ENCODE measurements around the gene TRANK1. TPM values are rescaled to one million over a fixed set of nuclear protein-coding genes. Genes with fewer than 3 reads are reported as not detected.

Gene TRANK1
- total and polyA plus RNA-seq, 5 experiments from 2014 or later, result 16.0 to 92.3 (median 20.3) TPM

DNA sequence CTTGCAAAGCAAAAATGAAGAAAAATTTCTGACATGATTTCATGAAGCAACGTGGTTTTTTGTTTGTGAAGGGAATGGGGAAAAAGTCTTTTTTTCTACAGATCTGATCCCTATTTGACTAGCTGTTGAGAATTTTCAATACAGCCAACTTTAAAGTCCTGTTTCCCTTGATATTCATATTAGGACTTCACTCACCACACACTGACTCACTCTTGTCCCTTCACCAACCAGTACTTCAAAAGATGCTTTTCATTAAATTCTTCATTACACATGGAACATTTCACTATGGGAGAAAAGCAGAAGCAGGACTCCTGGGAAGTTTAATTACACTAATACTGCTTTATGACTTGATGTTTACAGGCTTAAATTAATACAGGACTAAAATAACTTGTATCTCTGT is 16.6 kb downstream of the TRANK1 start:
- POLR2A ChIA-PET, result no interaction called here
- DNase-seq, result no peak
- Mint-ChIP-seq H3K4me3 (no peak overlapping the region), H3K4me1 (peaks cover 6 to 32% (median 10%) of the 10 kb centered on the region in 4 donors), H3K27me3 (no peaks in the 10 kb centered on the region), H3K36me3 (peaks cover 0 to 11% (median 9%) of the 10 kb centered on the region in 3 donors), H3K9me3 (no peaks in the 10 kb centered on the region), H3K27ac (no peak overlapping the region)
- no peak for ATAC-seq

DNA sequence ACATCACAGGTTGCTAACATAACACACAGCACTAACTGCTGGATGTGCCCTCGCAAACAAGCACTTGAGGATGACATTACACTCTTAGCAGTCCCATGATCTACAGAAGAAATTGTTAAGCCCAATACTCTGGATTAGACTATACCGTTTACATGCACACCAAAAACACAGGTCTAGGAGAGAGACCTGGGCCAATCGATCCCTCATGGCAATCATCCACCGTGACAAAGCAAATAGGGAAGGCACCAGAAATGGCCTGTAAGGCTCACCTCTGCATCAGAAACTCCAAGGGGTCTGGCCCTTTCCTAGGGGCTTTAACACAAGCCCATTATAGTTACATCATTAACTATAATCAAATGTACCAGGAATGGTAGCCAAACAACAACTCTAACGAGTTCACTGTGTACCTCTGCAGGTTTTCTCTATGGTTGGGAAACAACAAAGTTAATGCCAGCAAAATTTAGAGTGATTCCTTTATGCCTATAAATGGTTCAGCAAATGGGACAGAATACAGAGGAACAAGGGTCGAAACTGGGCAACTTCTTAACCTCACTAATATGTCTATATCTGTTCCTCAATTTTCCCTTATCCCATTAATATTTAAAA is 18.5 kb downstream of the TRANK1 start:
- no peak for ATAC-seq
- peak overlapping the region in 2 of 10 donors; percentile 42 to 72 for H3K27ac Mint-ChIP-seq
- no peaks in the 10 kb centered on the region for H3K27me3 Mint-ChIP-seq
- no peak for DNase-seq
- H3K9me3 Mint-ChIP-seq, result peaks cover 0 to 3% (median under 1%) of the 10 kb centered on the region in 9 donors
- H3K4me3 Mint-ChIP-seq, result no peak overlapping the region
- peaks cover 10 to 38% (median 15%) of the 10 kb centered on the region in 4 donors for H3K4me1 Mint-ChIP-seq
- POLR2A ChIA-PET, result interaction anchor here (0.7 kb wide), 1 partner anchor 16 kb away, joined by 3 read pairs; no protein-coding TSS in a partner anchor
- peaks cover 0 to 12% (median 11%) of the 10 kb centered on the region in 3 donors for H3K36me3 Mint-ChIP-seq

DNA sequence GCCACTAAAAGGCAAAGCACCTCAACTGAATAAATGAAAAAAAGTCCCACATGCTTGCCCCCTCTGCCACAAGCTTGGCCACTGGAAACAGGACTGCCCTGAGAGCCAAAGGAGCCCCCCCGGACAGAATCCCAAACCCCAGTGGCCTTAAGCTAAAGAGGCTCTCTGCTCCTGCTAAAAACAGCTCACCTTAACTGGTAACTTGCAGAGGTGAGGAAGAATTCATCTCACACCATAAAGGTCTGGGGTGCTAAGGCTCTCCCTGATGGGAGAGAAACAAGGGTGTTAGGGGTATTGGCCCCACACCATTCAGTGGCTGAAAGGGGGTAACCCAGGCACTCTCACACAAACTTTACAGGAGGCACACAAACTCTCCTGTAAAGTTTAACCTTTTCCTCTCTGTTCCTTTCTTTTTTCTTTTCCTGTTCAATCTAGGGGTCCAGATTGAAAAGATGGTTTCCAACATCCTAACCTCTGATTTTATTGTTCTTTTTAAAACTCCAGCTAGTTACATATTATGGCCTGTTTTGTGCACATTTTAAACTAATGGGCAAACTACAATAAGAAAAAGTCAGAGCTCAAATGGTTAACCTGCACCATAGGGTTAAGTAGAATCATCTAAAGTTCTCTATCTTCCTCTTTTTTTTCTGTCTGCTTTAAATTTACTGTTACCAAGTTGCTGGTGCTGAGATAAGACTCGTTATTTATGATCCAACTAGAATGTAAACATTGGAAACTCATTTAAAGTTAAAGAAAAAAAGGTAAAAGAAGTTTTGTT is 19.9 kb downstream of the TRANK1 start:
- Mint-ChIP-seq H3K4me1 (peaks cover 8 to 31% (median 15%) of the 10 kb centered on the region in 4 donors), H3K27me3 (no peaks in the 10 kb centered on the region), H3K36me3 (peaks cover 10 to 22% (median 11%) of the 10 kb centered on the region in 3 donors), H3K9me3 (peaks cover 3 to 14% (median 9%) of the 10 kb centered on the region in 9 donors), H3K27ac (peak overlapping the region in 3 of 10 donors; percentile 13 to 50 (median 19)), H3K4me3 (peak overlapping the region in 2 of 10 donors; percentile 5 to 58)
- DNase-seq (no peak), ATAC-seq (no peak)
- POLR2A ChIA-PET, result interaction anchor here (0.9 to 1.4 kb wide), 2 partner anchors 18 to 32 kb away, joined by 3 to 4 read pairs; no protein-coding TSS in a partner anchor

DNA sequence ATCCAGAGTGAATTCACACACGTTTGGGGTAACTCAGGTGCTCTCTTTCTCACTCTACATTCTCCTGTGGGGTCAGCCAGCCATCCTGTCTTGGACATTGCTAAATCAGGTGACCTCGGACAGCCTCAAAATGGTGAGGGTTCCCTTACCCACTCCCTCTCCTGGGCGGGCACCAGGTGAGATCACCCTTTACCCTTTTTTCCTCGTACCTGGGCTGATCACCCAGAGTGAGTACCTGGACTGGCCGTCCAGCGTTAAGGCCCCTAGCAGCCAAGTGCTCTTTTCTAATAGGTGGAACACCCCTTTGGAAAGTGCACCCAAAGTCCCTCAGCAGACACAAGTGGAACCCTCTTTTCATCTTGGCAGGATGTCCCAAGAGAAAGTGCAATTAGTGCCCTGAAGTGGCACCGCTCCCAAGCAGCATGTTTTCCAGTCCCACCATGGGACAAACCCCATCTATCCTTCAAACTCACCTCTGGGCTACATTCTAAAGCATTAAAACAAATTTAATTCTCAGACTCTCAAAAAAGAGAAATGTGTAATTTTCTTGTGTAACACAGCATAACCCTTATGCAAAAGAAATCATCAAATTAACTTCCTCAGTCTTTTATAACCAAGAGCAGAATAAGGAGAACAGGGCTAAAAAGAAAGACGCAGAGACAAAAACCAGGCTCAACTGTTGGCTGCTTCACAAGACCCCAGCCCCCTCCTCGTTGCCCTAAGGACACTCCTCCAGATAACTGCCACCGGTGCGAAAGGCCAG is 20.7 kb downstream of the TRANK1 start:
- Mint-ChIP-seq H3K4me3 (peak overlapping the region in 1 of 10 donors; percentile 58), H3K27ac (peak overlapping the region in 1 of 10 donors; percentile 58), H3K27me3 (no peaks in the 10 kb centered on the region), H3K9me3 (peaks cover 3 to 14% (median 9%) of the 10 kb centered on the region in 9 donors), H3K4me1 (peaks cover 8 to 31% (median 15%) of the 10 kb centered on the region in 4 donors), H3K36me3 (peaks cover 5 to 16% (median 11%) of the 10 kb centered on the region in 3 donors)
- POLR2A ChIA-PET, result interaction anchor here (0.9 to 1.4 kb wide), 4 partner anchors 19 to 69 kb away, joined by 3 to 5 read pairs (median 4); partner anchors contain the start of genes EPM2AIP1 and MLH1
- ATAC-seq (no peak), DNase-seq (no peak)

DNA sequence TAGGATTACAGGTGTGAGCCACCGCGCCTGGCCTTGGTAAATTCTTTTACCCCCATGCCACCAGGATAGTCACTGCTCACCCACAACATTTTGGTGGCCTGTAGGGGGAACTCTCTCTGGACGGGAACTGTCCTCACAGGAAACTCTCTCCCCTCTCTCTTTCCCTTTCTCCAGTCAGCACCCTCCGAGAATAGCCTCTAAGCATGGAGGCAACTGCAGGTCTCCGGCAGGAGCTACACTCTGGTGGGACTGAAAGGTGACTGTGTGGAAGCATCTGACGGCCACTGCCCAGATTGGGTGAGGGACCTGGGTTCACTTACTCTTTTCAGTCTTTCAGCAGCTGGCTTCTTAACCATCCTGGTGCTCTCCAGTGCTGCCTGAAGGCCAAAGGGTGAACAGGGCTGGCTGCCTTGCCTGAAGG is 21.3 kb downstream of the TRANK1 start:
- DNase-seq (peak in 2 of 10 donors; percentile 22 to 32), ATAC-seq (peak; percentile 51 to 63)
- POLR2A ChIA-PET, result interaction anchor here (1.0 to 1.3 kb wide), 2 partner anchors 35 to 70 kb away, joined by 3 to 5 read pairs; partner anchors contain the start of genes EPM2AIP1 and MLH1
- H3K4me1 Mint-ChIP-seq, result peaks cover 9 to 34% (median 16%) of the 10 kb centered on the region in 4 donors
- H3K27me3 Mint-ChIP-seq, result no peaks in the 10 kb centered on the region
- peak overlapping the region in 2 of 10 donors; percentile 58 to 71 for H3K27ac Mint-ChIP-seq
- peaks cover 3 to 14% (median 9%) of the 10 kb centered on the region in 9 donors for H3K9me3 Mint-ChIP-seq
- H3K4me3 Mint-ChIP-seq, result peak overlapping the region in 4 of 10 donors; percentile 4 to 65 (median 56)
- peaks cover 5 to 16% (median 11%) of the 10 kb centered on the region in 3 donors for H3K36me3 Mint-ChIP-seq

DNA sequence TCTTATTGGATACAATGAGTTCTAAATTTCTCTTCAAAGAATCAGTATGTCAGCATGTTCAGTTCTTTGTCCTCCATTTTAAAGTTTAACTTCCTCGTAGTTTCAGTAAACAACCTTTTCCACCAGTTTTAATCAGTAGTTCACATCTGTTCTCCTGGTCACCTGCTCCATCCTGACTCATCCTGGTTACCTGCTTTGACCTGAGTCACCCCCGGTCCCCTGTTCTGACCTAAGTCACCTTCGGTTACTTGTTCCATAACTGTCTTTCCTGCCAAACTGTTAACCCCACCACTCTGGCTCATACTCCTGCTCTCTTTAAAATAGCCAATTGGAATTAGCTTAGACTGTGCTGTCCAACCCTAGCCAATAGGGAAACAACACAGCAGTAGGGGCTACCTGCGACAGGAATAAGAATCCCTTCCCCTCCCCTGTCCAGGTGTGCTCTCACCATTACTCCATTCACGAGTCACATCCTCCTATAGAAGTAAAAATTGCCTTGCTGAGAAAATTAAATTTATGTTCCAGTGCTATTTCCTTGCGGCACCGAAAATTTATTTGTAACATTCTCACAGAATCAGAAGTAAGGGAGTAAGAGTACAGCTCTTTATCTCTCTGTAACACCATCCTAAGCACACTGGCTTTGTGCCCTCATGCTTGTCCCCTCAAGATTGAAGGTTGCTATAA is 23.8 kb downstream of the TRANK1 start:
- no peaks in the 10 kb centered on the region for H3K27me3 Mint-ChIP-seq
- DNase-seq, result no peak
- POLR2A ChIA-PET, result interaction anchor here (0.7 to 1.1 kb wide), 2 partner anchors 9 to 37 kb away, joined by 3 to 4 read pairs; no protein-coding TSS in a partner anchor
- no peak for ATAC-seq
- no peak overlapping the region for H3K4me3 Mint-ChIP-seq
- peaks cover 3 to 14% (median 9%) of the 10 kb centered on the region in 9 donors for H3K9me3 Mint-ChIP-seq
- peak overlapping the region in 1 of 10 donors; percentile 4 for H3K27ac Mint-ChIP-seq
- H3K4me1 Mint-ChIP-seq, result peaks cover 12 to 44% (median 29%) of the 10 kb centered on the region in 4 donors
- peaks cover 0 to 16% (median 11%) of the 10 kb centered on the region in 3 donors for H3K36me3 Mint-ChIP-seq

DNA sequence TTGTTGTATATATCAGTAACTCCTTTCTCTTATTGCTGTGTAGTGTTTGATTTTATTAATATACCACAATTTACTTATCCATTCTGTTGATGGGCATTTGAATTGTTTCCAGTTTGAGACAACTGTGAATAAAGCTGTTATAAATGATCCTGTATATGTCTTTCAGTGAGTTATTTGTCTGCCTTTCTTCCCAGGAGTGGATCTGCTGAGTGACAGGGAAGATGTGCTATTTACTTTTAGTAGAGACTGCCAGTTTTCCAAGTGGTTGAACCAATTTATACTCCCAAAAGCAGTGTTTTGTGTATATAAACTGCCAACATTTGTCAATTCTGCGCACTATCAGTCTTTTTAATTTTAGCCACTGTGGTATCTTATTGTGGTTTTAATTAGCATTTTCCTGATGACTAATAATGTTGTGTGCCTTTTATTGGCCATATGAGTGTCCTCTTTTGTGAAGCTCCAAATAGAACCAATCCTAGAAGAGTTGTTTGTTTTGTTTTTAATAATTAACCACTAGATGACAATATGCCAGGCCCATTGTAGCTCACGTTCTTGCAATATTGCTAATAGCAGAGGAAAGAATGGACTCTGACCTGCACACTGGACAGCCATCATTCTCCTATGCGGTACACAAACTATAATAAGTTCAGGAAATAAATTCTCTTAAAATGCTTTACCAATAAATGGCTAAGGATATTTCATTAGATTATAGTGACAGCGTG is 25.3 kb downstream of the TRANK1 start:
- ATAC-seq, result no peak
- Mint-ChIP-seq H3K4me1 (peaks cover 12 to 39% (median 26%) of the 10 kb centered on the region in 4 donors), H3K27me3 (no peaks in the 10 kb centered on the region), H3K9me3 (peaks cover 3 to 14% (median 9%) of the 10 kb centered on the region in 9 donors), H3K36me3 (peaks cover 0 to 16% (median 11%) of the 10 kb centered on the region in 3 donors), H3K27ac (peak overlapping the region in 2 of 10 donors; percentile 18 to 37), H3K4me3 (no peak overlapping the region)
- POLR2A ChIA-PET, result no interaction called here
- DNase-seq, result no peak

DNA sequence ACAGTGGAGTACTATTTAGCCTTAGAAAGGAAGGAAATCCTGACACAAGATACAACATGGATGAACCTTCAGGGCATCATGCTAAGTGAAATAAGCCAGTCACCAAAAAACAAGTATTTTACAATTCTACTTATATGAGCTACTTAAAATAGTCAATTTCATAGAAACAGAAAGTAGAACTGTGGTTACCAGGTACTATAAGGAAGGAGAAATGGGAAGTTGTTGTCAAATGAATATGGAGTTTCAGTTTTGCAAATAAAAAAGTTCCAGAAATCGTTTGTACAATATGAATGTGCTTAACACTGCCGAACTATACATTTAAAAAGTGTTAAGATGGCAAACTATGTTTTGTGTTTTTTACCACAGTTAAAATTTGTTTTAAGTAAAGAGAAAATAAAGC is 26.8 kb downstream of the TRANK1 start:
- H3K27me3 Mint-ChIP-seq, result no peaks in the 10 kb centered on the region
- no peak for DNase-seq
- no peak for ATAC-seq
- POLR2A ChIA-PET, result no interaction called here
- H3K4me1 Mint-ChIP-seq, result peaks cover 15 to 33% (median 26%) of the 10 kb centered on the region in 4 donors
- peak overlapping the region in 5 of 10 donors; percentile 6 to 66 (median 23) for H3K4me3 Mint-ChIP-seq
- H3K27ac Mint-ChIP-seq, result peak overlapping the region in 9 of 10 donors; percentile 54 to 86 (median 71)
- H3K36me3 Mint-ChIP-seq, result peaks cover 0 to 13% (median 11%) of the 10 kb centered on the region in 3 donors
- peaks cover 3 to 14% (median 9%) of the 10 kb centered on the region in 9 donors for H3K9me3 Mint-ChIP-seq

DNA sequence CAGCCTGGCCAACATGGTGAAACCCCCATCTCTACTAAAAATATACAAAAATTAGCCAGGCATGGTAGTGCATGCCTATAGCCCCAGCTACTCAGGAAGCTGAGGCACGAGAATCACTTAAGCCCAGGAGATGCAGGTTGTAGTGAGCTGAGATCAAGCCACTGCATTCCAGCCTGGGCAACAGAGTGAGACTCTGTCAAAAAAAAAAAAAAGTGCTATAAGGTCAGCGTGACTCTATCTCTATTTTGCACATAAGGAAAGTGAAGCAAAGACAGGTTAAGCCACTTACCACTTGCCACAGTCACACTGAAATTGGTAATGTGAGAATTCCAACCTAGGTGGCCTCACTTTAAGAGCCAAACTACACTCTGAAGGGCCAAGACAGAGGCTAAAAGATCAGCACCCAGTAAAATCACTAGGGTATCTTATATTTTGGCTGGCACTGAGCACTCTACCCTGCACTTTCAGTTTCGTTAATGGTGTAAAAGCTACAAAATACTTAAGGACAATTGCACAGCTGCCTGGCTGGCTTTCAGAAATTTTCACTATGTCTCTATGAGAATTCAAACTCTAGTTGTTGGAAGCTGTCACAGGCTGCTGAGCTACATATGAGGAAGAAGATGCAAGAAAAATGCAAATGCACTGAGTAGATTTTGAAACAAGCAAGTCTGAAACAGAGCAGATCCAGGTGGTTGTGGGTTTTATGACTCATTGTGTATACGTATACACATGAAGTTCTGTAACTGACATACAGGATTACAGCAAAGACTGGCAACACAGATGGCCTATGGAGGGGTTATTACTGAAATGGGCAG is 32.7 kb downstream of the TRANK1 start:
- H3K27me3 Mint-ChIP-seq, result no peaks in the 10 kb centered on the region
- ATAC-seq (peak; percentile 76), DNase-seq (peak in 6 of 10 donors; percentile 19 to 55 (median 40))
- H3K36me3 Mint-ChIP-seq, result no peaks in the 10 kb centered on the region
- H3K9me3 Mint-ChIP-seq, result no peaks in the 10 kb centered on the region
- POLR2A ChIA-PET, result interaction anchor here (0.7 to 1.5 kb wide), 6 partner anchors 8 to 81 kb away, joined by 3 to 6 read pairs (median 3); partner anchors contain the start of genes EPM2AIP1, MLH1 and TRANK1
- H3K4me1 Mint-ChIP-seq, result peaks cover 10 to 59% (median 41%) of the 10 kb centered on the region in 4 donors
- peak overlapping the region; percentile 1 to 93 (median 85) for H3K27ac Mint-ChIP-seq
- H3K4me3 Mint-ChIP-seq, result peak overlapping the region; percentile 26 to 85 (median 64)

DNA sequence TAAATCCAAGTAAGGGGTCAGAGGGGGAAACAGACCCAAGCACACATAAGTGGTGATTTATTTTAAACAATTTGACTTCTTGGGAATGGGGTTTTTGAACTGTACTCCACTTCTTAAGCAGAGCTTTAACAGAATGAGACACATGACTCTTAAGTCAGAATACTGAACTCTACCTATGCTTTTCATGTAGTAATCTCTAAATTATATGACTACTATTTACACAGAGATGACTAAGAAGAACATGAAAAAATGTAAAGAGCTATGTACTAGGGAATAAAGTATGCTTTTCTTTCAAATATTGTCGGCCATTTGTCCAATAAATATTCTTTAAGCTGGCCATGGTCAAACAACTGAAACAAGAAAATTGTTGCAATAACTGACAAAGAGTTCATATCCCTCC is 35.2 kb downstream of the TRANK1 start:
- Mint-ChIP-seq H3K4me3 (no peak overlapping the region), H3K9me3 (no peaks in the 10 kb centered on the region), H3K36me3 (peaks cover 0 to 10% (median 2%) of the 10 kb centered on the region in 3 donors), H3K4me1 (peaks cover 24 to 76% (median 62%) of the 10 kb centered on the region in 4 donors), H3K27ac (peak overlapping the region in 9 of 10 donors; percentile 24 to 98 (median 95)), H3K27me3 (no peaks in the 10 kb centered on the region)
- DNase-seq (no peak), ATAC-seq (no peak)
- POLR2A ChIA-PET, result interaction anchor here (0.5 kb wide), 1 partner anchor 1314 kb away, joined by 3 read pairs; no protein-coding TSS in a partner anchor
